Prostate gland (tissue), 2 donors: ENCODE measurements around the gene MSANTD1. TPM values are rescaled to one million over a fixed set of nuclear protein-coding genes. Genes with fewer than 3 reads are reported as not detected.

ENCODE experiments used
- DNase-seq: peaks from one replicate; pipeline ENCODE4 v3.0.0-alpha.2; 2019; ENCODE audit warnings: low spot score
- H3K27ac ChIP-seq, 2 donors: fragments of 200-600 bp; sonication (generic); 2 replicates each; pipeline ENCODE4 v1.5.1; 2017 to 2019
- H3K27me3 ChIP-seq: fragments of 200-600 bp; sonication (generic); replicated peaks from 2 replicates; pipeline ENCODE4 v1.5.1; 2019; ENCODE audit not compliant: insufficient read depth
- H3K36me3 ChIP-seq, 2 donors: fragments of 200-600 bp; sonication (generic); 1 replicate in 1 of 2; 2 replicates in 1 of 2; pipeline versions ENCODE4 v1.5.1 to v1.8.1; 2017 to 2019
- H3K4me1 ChIP-seq: fragments of 200-600 bp; sonication (generic); replicated peaks from 2 replicates; pipeline ENCODE4 v1.5.1; 2019
- H3K4me3 ChIP-seq, 2 donors: fragments of 200-600 bp; sonication (generic); 2 replicates each; pipeline ENCODE4 v1.5.1; 2017 to 2019
- H3K9me3 ChIP-seq: fragments of 200-600 bp; sonication (generic); 2 replicates; pipeline ENCODE4 v1.5.1; 2017
- POLR2A ChIP-seq: fragments of 450-650 bp; IDR thresholded peaks from one replicate; pipeline ENCODE4 v1.6.1; 2016; ENCODE audit warnings: antibody characterized with exemption, mild to moderate bottlenecking
- POLR2AphosphoS5 ChIP-seq: sonication (generic); formaldehyde crosslinking; IDR thresholded peaks from one replicate; pipeline ENCODE4 v1.6.1; 2017; ENCODE audit warnings: antibody characterized with exemption
- WGBS: methylation state at CpG from one replicate; pipeline ENCODE4 v1.1.5; 2018; 5-methylcytosine and 5-hydroxymethylcytosine counted together
- intact Hi-C: fragments of 100-400 bp; cut with DNase I; formaldehyde crosslinking; loops from one replicate; pipeline ENCODE4 v1.14.2; 2022
- total RNA-seq, 2 donors: library from RNA; depleted of rRNA; stranded (reverse); fragments of >200 nt; gene quantifications; one replicate each; pipeline ENCODE4 v1.1.0, GENCODE V29; 2016
- TF ChIP-seq, protein P1 (sequence below), 4 experiments: fragments of 200-600 bp in 2 of 4; fragments of 450-650 bp in 2 of 4; sonication (generic) in 2 of 4; IDR thresholded peaks; 1 replicate in 3 of 4; 2 replicates in 1 of 4; pipeline ENCODE4 v1.5.1; 2016 to 2019; ENCODE audit warnings: antibody characterized with exemption in 4 of 4, mild to moderate bottlenecking in 2 of 4, moderate library complexity in 2 of 4

MSANTD1 gene
- total RNA-seq, 2 donors from 2014 or later = 1.2 to 4.4 TPM

DNA sequence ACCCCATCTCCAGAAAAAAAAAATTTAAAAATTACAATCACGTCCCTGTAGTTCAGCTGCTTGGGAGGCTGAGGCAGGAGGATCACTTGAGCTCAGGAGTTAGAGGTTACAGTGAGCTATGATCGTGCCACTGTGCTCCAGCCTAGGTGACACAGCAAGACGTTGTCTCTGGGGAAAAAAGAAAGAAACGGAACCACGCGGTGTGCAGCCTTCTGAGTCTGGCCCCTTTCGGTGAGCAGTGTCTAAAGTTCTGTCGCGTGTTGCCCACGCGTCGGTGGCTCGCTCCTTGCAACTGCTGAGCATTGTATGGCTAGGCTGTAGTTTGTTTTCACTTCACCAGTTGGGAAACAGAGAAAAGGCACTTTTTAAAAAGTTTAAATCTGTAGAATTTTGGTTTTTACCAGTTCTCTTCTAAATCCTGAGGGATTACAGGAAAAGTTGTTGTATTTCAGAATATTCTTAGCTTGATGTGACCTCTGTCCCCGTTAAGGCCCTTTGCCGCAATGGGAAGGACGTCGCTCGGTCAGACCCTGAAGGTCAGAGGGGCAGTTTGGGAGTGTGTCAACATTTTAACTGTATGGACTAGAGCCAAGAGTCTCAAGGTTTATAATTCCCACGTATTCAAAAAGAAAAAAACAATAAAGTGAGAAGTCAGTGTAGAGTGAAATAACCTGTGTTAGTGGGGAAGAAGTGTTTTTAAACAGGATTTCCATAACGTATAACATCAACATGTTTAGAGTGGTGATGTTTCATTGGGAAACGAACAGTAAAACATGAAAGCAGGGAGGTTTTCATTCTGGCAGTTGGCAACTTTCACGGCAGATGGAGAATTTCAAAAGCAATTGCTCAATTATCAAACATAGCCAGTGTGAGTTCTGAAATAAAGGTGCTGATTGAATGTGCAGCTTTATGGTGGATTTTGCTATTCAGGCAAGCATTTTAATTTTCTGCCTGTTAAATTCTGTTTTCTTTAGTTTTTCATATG is 45.8 kb upstream of the MSANTD1 start:
- no peak for DNase-seq
- 77% methylated on average over 22 of the region's 22 CpGs for WGBS
- Histone ChIP-seq H3K4me1 (no peaks in the 10 kb centered on the region), H3K36me3 (peaks cover 0 to 5% of the 10 kb centered on the region in 2 donors), H3K9me3 (no peaks in the 10 kb centered on the region), H3K4me3 (no peak overlapping the region), H3K27me3 (no peaks in the 10 kb centered on the region), H3K27ac (no peak overlapping the region)
- TF ChIP-seq POLR2A (no peak), POLR2AphosphoS5 (no peak)
- TF ChIP-seq, protein P1, sequence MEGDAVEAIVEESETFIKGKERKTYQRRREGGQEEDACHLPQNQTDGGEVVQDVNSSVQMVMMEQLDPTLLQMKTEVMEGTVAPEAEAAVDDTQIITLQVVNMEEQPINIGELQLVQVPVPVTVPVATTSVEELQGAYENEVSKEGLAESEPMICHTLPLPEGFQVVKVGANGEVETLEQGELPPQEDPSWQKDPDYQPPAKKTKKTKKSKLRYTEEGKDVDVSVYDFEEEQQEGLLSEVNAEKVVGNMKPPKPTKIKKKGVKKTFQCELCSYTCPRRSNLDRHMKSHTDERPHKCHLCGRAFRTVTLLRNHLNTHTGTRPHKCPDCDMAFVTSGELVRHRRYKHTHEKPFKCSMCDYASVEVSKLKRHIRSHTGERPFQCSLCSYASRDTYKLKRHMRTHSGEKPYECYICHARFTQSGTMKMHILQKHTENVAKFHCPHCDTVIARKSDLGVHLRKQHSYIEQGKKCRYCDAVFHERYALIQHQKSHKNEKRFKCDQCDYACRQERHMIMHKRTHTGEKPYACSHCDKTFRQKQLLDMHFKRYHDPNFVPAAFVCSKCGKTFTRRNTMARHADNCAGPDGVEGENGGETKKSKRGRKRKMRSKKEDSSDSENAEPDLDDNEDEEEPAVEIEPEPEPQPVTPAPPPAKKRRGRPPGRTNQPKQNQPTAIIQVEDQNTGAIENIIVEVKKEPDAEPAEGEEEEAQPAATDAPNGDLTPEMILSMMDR (IDR thresholded peaks at IDR 0.05) = no peak
- intact Hi-C loops = loop anchor here (5.0 kb wide), 1 partner anchor 244 kb away; no protein-coding TSS in a partner anchor

DNA sequence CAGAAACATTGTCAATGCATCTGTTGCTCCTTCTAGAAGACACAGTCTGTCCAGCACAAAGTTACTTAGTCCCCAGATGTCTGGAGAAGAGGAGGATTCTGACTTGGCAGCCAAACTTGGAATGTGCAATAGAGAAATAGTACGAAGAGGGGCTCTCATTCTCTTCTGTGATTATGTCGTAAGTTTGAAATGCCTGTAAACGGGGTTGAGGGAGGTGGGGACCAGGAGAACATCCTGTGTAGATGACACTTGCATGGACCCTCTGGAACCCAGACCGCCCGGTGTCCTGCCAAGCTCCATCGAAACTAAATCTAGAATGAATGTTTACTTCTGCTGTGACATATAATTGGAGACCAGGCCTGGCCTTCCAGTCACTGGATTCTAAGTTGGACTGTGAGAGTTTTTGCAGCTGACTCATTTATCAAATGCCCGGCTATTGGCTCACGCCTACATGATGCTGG is 45.0 kb upstream of the MSANTD1 start:
- 57% methylated on average over 8 of the region's 8 CpGs for WGBS
- H3K27ac ChIP-seq = no peak overlapping the region
- H3K36me3 ChIP-seq = peaks cover 4 to 5% of the 10 kb centered on the region in 2 donors
- no peaks in the 10 kb centered on the region for H3K4me1 ChIP-seq
- H3K27me3 ChIP-seq = no peaks in the 10 kb centered on the region
- intact Hi-C loops = loop anchor here (5.0 kb wide), 1 partner anchor 243 kb away; no protein-coding TSS in a partner anchor
- no peak for DNase-seq
- TF ChIP-seq POLR2A = no peak
- TF ChIP-seq, protein P1 (IDR thresholded peaks at IDR 0.05) = no peak
- H3K4me3 ChIP-seq = no peak overlapping the region
- H3K9me3 ChIP-seq = no peaks in the 10 kb centered on the region

DNA sequence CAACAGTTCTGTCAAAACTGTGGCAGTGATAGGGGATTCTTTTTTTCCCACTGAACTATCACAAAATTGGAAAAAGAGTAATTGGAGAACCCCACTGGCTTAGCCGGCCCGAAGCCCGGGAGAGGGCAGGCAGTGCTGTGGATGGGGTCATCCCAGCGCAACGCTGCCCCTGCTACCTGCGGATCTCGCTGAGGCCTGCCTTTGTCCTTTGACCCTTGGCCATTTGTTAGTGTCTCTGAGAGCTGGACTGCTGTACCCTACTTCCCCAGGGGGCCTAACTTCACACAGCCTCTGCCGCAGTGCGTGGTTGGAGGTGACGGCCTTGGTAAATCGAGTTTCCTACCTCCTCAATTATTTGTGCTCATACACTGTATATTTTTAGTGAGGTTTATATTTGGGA is 43.0 kb upstream of the MSANTD1 start:
- TF ChIP-seq, protein P1 (IDR thresholded peaks at IDR 0.05) = no peak
- TF ChIP-seq POLR2A (no peak), POLR2AphosphoS5 (no peak)
- Histone ChIP-seq H3K27ac (no peak overlapping the region), H3K9me3 (no peaks in the 10 kb centered on the region), H3K4me3 (no peak overlapping the region), H3K4me1 (no peaks in the 10 kb centered on the region), H3K27me3 (no peaks in the 10 kb centered on the region), H3K36me3 (peaks cover 3 to 13% of the 10 kb centered on the region in 2 donors)
- 92% methylated on average over 11 of the region's 11 CpGs for WGBS
- no peak for DNase-seq
- intact Hi-C loops = no loop called here

DNA sequence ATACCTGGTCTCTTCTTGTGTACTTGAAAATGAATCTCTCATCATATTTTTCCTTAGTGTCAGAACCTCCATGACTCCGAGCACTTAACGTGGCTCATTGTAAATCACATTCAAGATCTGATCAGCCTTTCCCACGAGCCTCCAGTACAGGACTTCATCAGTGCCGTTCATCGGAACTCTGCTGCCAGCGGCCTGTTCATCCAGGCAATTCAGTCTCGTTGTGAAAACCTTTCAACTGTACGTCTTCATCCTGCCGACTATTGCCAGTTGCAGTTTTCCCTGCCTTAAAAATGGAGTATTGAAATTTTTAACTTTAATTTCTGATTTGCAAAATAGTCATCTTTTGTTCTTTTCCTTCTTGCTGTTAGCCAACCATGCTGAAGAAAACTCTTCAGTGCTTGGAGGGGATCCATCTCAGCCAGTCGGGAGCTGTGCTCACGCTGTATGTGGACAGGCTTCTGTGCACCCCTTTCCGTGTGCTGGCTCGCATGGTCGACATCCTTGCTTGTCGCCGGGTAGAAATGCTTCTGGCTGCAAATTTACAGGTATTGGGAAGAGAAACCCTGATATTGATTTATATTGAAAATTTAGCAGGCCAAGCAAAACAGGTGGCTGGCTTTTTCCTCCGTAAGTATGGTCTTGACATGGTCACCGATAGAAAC is 42.4 kb upstream of the MSANTD1 start:
- no peak overlapping the region for H3K4me3 ChIP-seq
- H3K4me1 ChIP-seq = no peaks in the 10 kb centered on the region
- peaks cover 3 to 13% of the 10 kb centered on the region in 2 donors for H3K36me3 ChIP-seq
- intact Hi-C loops = no loop called here
- no peak overlapping the region for H3K27ac ChIP-seq
- DNase-seq = no peak
- TF ChIP-seq POLR2AphosphoS5 (no peak), POLR2A (no peak)
- TF ChIP-seq, protein P1 (IDR thresholded peaks at IDR 0.05) = no peak
- WGBS = 95% methylated on average over 18 of the region's 18 CpGs
- H3K9me3 ChIP-seq = no peaks in the 10 kb centered on the region
- no peaks in the 10 kb centered on the region for H3K27me3 ChIP-seq
